Keratinocyte (primary cell): ENCODE results near the gene GFOD1.

Experiments used
- CTCF ChIP-seq, 3 experiments: IDR thresholded peaks in 1 of 3; conservative IDR thresholded peaks in 1 of 3; optimal IDR thresholded peaks in 1 of 3; 2 replicates in 2 of 3; 3 replicates in 1 of 3; pipeline versions ENCODE3 to v1.5.1; 2011; ENCODE audit warnings: low read length in 3 of 3, mild to moderate bottlenecking in 3 of 3, moderate library complexity in 2 of 3, control low read depth in 1 of 3, inconsistent platforms in 1 of 3; ENCODE audit not compliant: insufficient read depth in 2 of 3; ENCODE audit errors: extremely low read depth in 1 of 3
- EZH2 ChIP-seq: IDR thresholded peaks from one replicate; pipeline ENCODE4 v1.6.1; 2012; ENCODE audit warnings: inconsistent platforms, mild to moderate bottlenecking, low read length, moderate library complexity

GRCh38 chr6:13378669-13379590 is 108.5 kb downstream of the GFOD1 start:
- peak in 1 of 3 experiments; percentile 9 for TF ChIP-seq CTCF (optimal IDR thresholded peaks at IDR 0.05 in 1 of 3, IDR thresholded peaks at IDR 0.05 in 1 of 3, conservative IDR thresholded peaks at IDR 0.05 in 1 of 3; ENCODE audit: extremely low read depth in 1 of 3, insufficient read depth in 2 of 3, low read length in 3 of 3)
- no peak for TF ChIP-seq EZH2
